Dendritic cell treated with granulocyte-macrophage colony-stimulating factor and Interleukin-4, amounts not matched to agents 40 ng/mL and 50 ng/mL, for 4 days (primary cell): ENCODE results near the gene GADL1.

Experiments used
- H3K27ac Mint-ChIP-seq: one replicate; pipeline ENCODE4 v1.8.0; 2022; ENCODE audit warnings: mild to moderate bottlenecking, mixed read lengths
- H3K27me3 Mint-ChIP-seq: one replicate; pipeline ENCODE4 v1.8.0; 2022; ENCODE audit warnings: mild to moderate bottlenecking, mixed read lengths
- H3K36me3 Mint-ChIP-seq: one replicate; pipeline ENCODE4 v1.8.0; 2022; ENCODE audit warnings: low read depth, mixed read lengths
- H3K4me1 Mint-ChIP-seq: one replicate; pipeline ENCODE4 v1.8.0; 2022; ENCODE audit warnings: low read depth, mixed read lengths
- H3K4me3 Mint-ChIP-seq: one replicate; pipeline ENCODE4 v1.8.0; 2022; ENCODE audit warnings: mild to moderate bottlenecking, moderate library complexity, mixed read lengths
- H3K9me3 Mint-ChIP-seq: one replicate; pipeline ENCODE4 v1.8.0; 2022; ENCODE audit warnings: mixed read lengths
- intact Hi-C: fragments of 100-400 bp; cut with micrococcal nuclease; formaldehyde crosslinking; loops from one replicate; pipeline ENCODE4 v1.15.0; 2022

GADL1 gene

DNA sequence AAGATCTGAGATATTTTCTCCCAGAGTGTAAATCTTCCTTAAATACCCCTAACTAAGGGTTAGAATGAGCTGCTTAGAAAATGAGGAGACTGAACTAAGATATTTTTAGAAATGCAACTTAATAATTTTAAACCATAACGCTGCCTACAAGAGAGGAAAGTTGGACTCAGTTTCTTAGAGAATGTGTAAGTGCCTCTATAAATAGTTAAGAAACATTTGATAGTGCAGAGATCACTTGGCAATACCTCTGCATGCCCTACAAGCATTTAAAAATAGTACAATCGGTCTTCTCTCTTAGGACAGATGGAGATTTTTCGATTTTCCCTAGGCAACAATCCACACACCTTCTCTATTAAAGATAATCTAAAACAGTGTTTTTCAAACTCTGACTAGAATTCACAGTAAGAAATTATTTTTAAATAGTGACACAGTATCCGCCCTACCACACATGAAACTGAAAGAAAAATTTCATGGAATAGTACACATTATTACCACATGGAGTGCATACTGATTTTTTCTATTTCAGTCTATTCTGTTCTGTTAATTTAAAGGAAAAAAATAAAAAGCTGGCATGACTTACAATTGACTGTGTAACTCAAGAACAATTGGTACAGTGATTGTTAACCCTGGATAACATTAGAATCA is 83.2 kb downstream of the GADL1 start:
- intact Hi-C loops, result no loop called here
- Mint-ChIP-seq H3K4me1 (no peaks in the 10 kb centered on the region), H3K36me3 (no peaks in the 10 kb centered on the region), H3K9me3 (no peaks in the 10 kb centered on the region), H3K27ac (no peak overlapping the region), H3K27me3 (no peaks in the 10 kb centered on the region), H3K4me3 (no peak overlapping the region)

- Mint-ChIP-seq H3K27ac (no peak overlapping the region), H3K36me3 (no peaks in the 10 kb centered on the region), H3K27me3 (no peaks in the 10 kb centered on the region), H3K4me1 (no peaks in the 10 kb centered on the region), H3K9me3 (no peaks in the 10 kb centered on the region), H3K4me3 (no peak overlapping the region)
- intact Hi-C loops, result no loop called here
Observed at GRCh38 chr3:30810625-30811024, 83.8 kb downstream of the GADL1 start.

- peaks cover 13% of the 10 kb centered on the region for H3K4me1 Mint-ChIP-seq
- no peaks in the 10 kb centered on the region for H3K36me3 Mint-ChIP-seq
- no peak overlapping the region for H3K27ac Mint-ChIP-seq
- no peak overlapping the region for H3K4me3 Mint-ChIP-seq
- intact Hi-C loops, result no loop called here
- no peaks in the 10 kb centered on the region for H3K27me3 Mint-ChIP-seq
- H3K9me3 Mint-ChIP-seq, result no peaks in the 10 kb centered on the region
Observed at GRCh38 chr3:30805695-30806094, 88.8 kb downstream of the GADL1 start.

DNA sequence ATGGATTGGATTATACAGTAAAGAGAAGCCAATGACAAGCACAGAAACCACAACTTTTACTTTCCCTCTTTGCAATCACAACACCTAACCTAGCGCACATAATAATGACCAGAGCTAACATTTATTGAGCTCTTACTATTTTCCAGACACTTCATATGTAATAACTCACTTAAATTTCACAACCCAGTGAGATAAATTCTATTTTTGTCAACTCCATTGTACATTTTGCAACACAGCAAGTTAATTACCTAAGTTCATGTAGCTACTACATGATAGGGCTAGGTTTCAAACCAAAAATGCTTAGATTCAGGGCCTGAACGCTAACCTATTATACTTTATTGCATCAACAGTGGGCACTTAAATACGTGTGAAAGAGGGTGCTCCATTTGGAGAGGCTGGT is 89.5 kb downstream of the GADL1 start:
- Mint-ChIP-seq H3K9me3 (no peaks in the 10 kb centered on the region), H3K4me1 (peaks cover 13% of the 10 kb centered on the region), H3K27me3 (no peaks in the 10 kb centered on the region), H3K4me3 (no peak overlapping the region), H3K36me3 (no peaks in the 10 kb centered on the region), H3K27ac (no peak overlapping the region)
- intact Hi-C loops, result no loop called here

- Mint-ChIP-seq H3K27ac (no peak overlapping the region), H3K36me3 (no peaks in the 10 kb centered on the region), H3K9me3 (no peaks in the 10 kb centered on the region), H3K4me3 (no peak overlapping the region), H3K27me3 (no peaks in the 10 kb centered on the region), H3K4me1 (no peaks in the 10 kb centered on the region)
- intact Hi-C loops, result no loop called here
Observed at GRCh38 chr3:30795176-30795575, 99.3 kb downstream of the GADL1 start.

GRCh38 chr3:30793740-30794139 is 100.7 kb downstream of the GADL1 start:
- H3K27me3 Mint-ChIP-seq, result no peaks in the 10 kb centered on the region
- H3K4me1 Mint-ChIP-seq, result no peaks in the 10 kb centered on the region
- intact Hi-C loops, result no loop called here
- no peaks in the 10 kb centered on the region for H3K36me3 Mint-ChIP-seq
- H3K9me3 Mint-ChIP-seq, result no peaks in the 10 kb centered on the region
- no peak overlapping the region for H3K4me3 Mint-ChIP-seq
- H3K27ac Mint-ChIP-seq, result no peak overlapping the region

DNA sequence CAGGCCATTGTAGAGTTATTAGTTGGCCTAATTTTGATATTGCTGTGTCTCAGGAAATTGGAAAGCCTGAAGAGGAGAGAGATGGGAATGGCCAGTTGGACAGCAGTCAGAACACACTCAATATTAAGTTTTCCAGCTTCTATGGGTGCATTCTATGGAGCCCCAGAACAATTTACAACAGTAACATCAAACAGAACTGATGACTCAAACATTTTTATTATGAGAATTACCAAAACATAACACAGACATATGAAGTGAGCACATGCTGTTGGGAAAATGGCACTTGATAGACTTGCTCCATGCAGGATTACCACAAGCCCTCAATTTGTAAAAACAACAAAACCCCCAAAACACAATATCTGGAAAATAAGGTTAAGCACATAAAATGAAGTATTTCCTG is 104.3 kb downstream of the GADL1 start:
- Mint-ChIP-seq H3K27me3 (no peaks in the 10 kb centered on the region), H3K4me1 (no peaks in the 10 kb centered on the region), H3K27ac (no peak overlapping the region), H3K36me3 (no peaks in the 10 kb centered on the region), H3K9me3 (no peaks in the 10 kb centered on the region), H3K4me3 (no peak overlapping the region)
- intact Hi-C loops, result no loop called here

DNA sequence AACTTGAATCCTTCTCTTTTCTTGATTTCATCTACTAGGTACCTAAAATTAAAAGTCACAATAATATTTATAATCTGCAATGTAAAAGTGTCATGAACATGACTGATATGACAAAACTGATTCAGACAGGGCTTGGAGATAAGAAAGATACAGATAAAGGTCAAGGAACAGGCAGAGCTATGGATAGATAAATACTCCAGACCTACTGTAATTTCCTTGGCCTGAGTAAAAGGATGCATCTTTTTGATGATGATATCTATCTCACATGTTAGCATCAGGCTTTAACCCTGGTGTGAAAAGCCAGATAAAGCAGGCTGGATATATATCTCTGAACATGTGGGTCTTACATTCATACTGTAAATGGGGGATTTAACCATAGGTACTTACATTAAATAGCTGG is 108.1 kb downstream of the GADL1 start:
- Mint-ChIP-seq H3K4me1 (no peaks in the 10 kb centered on the region), H3K9me3 (no peaks in the 10 kb centered on the region), H3K27ac (no peak overlapping the region), H3K36me3 (no peaks in the 10 kb centered on the region), H3K4me3 (no peak overlapping the region), H3K27me3 (no peaks in the 10 kb centered on the region)
- intact Hi-C loops, result no loop called here

- no peaks in the 10 kb centered on the region for H3K9me3 Mint-ChIP-seq
- H3K27me3 Mint-ChIP-seq, result no peaks in the 10 kb centered on the region
- H3K27ac Mint-ChIP-seq, result no peak overlapping the region
- no peak overlapping the region for H3K4me3 Mint-ChIP-seq
- H3K36me3 Mint-ChIP-seq, result no peaks in the 10 kb centered on the region
- H3K4me1 Mint-ChIP-seq, result peaks cover 25% of the 10 kb centered on the region
- intact Hi-C loops, result loop anchor here (5.0 kb wide), 2 partner anchors 923 to 988 kb away; no protein-coding TSS in a partner anchor
Observed at GRCh38 chr3:30779686-30780287, 114.7 kb downstream of the GADL1 start.

GRCh38 chr3:30778933-30779332 is 115.5 kb downstream of the GADL1 start:
- Mint-ChIP-seq H3K4me1 (peaks cover 25% of the 10 kb centered on the region), H3K27me3 (no peaks in the 10 kb centered on the region), H3K9me3 (no peaks in the 10 kb centered on the region), H3K4me3 (no peak overlapping the region), H3K36me3 (no peaks in the 10 kb centered on the region), H3K27ac (no peak overlapping the region)
- intact Hi-C loops, result loop anchor here (5.0 kb wide), 2 partner anchors 923 to 988 kb away; no protein-coding TSS in a partner anchor

GRCh38 chr3:30777426-30778113 is 116.9 kb downstream of the GADL1 start:
- Mint-ChIP-seq H3K27ac (no peak overlapping the region), H3K27me3 (no peaks in the 10 kb centered on the region), H3K4me3 (no peak overlapping the region), H3K36me3 (no peaks in the 10 kb centered on the region), H3K4me1 (peaks cover 25% of the 10 kb centered on the region), H3K9me3 (no peaks in the 10 kb centered on the region)
- intact Hi-C loops, result loop anchor here (5.0 kb wide), 2 partner anchors 925 to 990 kb away; no protein-coding TSS in a partner anchor

DNA sequence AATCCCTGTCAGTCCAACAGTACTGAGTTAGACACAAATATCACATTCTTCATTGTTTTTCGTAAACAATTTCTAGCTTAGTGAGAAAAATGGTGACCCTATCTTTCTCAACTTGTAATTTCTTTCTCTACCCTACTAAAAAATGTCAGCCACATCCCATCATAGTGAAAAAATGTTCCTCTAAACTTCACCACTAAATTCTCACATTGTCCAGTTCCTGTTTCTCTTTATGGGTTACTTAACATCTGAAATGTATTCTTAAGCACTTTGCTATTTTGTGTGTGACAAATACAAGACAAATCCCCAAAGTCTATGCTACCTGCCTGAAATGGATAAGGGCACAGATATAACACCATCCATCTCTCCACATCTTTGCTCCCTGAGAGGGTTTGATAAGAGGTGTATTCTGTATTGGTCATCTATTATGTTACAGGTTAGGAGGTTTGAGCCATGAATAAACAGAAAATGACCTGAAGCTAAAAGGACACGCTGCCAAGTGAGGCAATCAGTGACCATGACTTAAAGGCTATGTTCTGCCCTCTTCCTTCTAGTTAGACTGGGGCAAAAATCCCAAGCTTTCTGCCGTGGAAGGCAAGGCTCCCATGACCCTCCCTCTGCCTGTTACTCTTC is 118.2 kb downstream of the GADL1 start:
- intact Hi-C loops, result loop anchor here (5.0 kb wide), 2 partner anchors 926 to 991 kb away; no protein-coding TSS in a partner anchor
- no peaks in the 10 kb centered on the region for H3K9me3 Mint-ChIP-seq
- H3K4me1 Mint-ChIP-seq, result peaks cover 25% of the 10 kb centered on the region
- H3K27ac Mint-ChIP-seq, result no peak overlapping the region
- no peaks in the 10 kb centered on the region for H3K36me3 Mint-ChIP-seq
- H3K27me3 Mint-ChIP-seq, result no peaks in the 10 kb centered on the region
- no peak overlapping the region for H3K4me3 Mint-ChIP-seq

GRCh38 chr3:30775040-30775439 is 119.4 kb downstream of the GADL1 start:
- intact Hi-C loops, result loop anchor here (5.0 kb wide), 2 partner anchors 927 to 992 kb away; no protein-coding TSS in a partner anchor
- Mint-ChIP-seq H3K36me3 (no peaks in the 10 kb centered on the region), H3K9me3 (no peaks in the 10 kb centered on the region), H3K27me3 (no peaks in the 10 kb centered on the region), H3K4me1 (peaks cover 25% of the 10 kb centered on the region), H3K4me3 (no peak overlapping the region), H3K27ac (no peak overlapping the region)

GRCh38 chr3:30774062-30774461 is 120.4 kb downstream of the GADL1 start:
- no peaks in the 10 kb centered on the region for H3K27me3 Mint-ChIP-seq
- intact Hi-C loops, result no loop called here
- no peak overlapping the region for H3K27ac Mint-ChIP-seq
- H3K36me3 Mint-ChIP-seq, result no peaks in the 10 kb centered on the region
- peaks cover 24% of the 10 kb centered on the region for H3K4me1 Mint-ChIP-seq
- no peak overlapping the region for H3K4me3 Mint-ChIP-seq
- no peaks in the 10 kb centered on the region for H3K9me3 Mint-ChIP-seq
